AG09319 (cell line): ENCODE measurements around the gene CCDC88C.

Experiments
- DNase-seq: peaks from one replicate; pipeline ENCODE4 v3.0.0-alpha.2; 2010; ENCODE audit warnings: low read depth; ENCODE audit errors: extremely low read depth
- TF ChIP-seq, protein P1 (sequence below): IDR thresholded peaks from 2 replicates; pipeline ENCODE4 v1.5.1; 2011; ENCODE audit warnings: low read depth, mild to moderate bottlenecking, inconsistent platforms, low read length, moderate library complexity

Gene CCDC88C

GRCh38 chr14:91257328-91258010 lies 160.2 kb downstream of the CCDC88C start:
- TF ChIP-seq, protein P1, sequence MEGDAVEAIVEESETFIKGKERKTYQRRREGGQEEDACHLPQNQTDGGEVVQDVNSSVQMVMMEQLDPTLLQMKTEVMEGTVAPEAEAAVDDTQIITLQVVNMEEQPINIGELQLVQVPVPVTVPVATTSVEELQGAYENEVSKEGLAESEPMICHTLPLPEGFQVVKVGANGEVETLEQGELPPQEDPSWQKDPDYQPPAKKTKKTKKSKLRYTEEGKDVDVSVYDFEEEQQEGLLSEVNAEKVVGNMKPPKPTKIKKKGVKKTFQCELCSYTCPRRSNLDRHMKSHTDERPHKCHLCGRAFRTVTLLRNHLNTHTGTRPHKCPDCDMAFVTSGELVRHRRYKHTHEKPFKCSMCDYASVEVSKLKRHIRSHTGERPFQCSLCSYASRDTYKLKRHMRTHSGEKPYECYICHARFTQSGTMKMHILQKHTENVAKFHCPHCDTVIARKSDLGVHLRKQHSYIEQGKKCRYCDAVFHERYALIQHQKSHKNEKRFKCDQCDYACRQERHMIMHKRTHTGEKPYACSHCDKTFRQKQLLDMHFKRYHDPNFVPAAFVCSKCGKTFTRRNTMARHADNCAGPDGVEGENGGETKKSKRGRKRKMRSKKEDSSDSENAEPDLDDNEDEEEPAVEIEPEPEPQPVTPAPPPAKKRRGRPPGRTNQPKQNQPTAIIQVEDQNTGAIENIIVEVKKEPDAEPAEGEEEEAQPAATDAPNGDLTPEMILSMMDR, result no peak
- DNase-seq, result no peak

GRCh38 chr14:91256661-91257060 lies 161.0 kb downstream of the CCDC88C start:
- DNase-seq, result no peak
- TF ChIP-seq, protein P1, result no peak

DNA sequence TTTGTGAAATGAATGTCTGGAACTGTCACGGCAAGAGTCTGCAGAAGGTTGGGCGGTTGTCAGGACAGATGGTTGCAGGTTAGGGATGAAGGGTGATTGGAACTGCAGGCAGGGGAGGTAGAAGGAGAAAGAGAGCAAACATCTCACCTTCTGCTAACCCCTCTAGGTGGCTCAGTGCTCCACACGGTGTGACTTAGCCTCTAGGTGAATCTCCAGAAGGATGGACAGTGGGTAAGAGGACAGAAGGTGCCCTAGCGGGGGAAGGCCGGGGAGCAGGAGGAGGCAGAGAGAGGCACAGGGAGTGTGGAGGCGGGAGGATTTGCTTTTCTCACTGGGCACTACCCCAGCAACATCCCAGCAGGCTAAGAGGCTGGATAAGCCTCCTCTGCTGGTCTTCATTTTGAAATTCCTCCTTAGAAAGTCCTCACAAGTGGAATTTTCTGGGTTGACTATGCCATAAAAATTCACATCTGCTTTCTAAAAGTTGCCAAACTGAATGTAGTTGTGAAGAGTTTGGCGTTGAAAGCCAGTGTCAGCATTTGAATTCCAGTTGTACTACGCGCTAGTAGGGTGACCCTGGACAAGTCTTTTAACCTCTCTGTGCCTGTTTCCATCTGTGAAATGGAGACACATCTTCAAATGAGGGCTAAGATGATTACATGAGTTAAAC lies 162.5 kb downstream of the CCDC88C start:
- DNase-seq, result no peak
- TF ChIP-seq, protein P1, result no peak

- DNase-seq, result no peak
- TF ChIP-seq, protein P1, result no peak
Observed at GRCh38 chr14:91254461-91254860, 163.2 kb downstream of the CCDC88C start.

DNA sequence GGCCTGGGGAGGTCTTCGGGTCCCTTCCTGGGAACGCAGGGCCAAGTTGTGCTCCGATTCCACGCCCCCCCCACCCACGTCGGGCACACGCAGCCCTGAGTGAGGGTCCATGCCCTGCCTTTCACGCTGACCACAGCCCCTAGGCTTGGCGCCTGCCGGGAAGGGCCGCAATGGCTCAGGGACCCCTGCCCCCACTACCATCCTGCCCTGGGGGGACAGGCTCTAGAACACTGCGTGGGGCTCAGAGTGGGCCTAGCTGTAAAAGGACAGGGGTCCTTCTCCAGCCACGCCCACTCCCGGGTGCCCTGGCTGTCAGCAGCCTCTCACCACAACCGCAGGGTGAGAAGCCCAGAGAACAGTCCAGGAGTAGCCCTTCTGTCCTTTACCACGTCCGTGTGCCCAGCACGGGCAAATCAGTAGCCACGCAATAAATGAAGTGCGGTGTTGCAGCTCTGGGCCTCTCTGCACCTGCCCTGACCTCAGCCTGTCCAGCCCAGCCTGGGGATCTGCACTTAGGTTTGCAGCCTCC lies 163.8 kb downstream of the CCDC88C start:
- TF ChIP-seq, protein P1, result no peak
- DNase-seq, result no peak

GRCh38 chr14:91252871-91253794 lies 164.5 kb downstream of the CCDC88C start:
- no peak for DNase-seq
- TF ChIP-seq, protein P1, result no peak; the same call in 1 of the 2 replicates
